AG04450 (cell line): ENCODE data around the gene ACYP2. TPM values are rescaled to one million over a fixed set of nuclear protein-coding genes. Genes with fewer than 3 reads are reported as not detected.

ENCODE experiments used
- CTCF ChIA-PET: fragments of 300-600, 350-600 bp; formaldehyde crosslinking; extraction: SDS; loops from one replicate; lab custom pipeline; 2022; ENCODE audit warnings: antibody characterized with exemption, inconsistent platforms; lab: Charles Lee
- POLR2A ChIA-PET: fragments of 350-600 bp; formaldehyde crosslinking; extraction: SDS; loops from one replicate; lab custom pipeline; 2021; ENCODE audit warnings: antibody characterized with exemption, inconsistent platforms; lab: Yijun Ruan, JAX
- DNase-seq: peaks from one replicate; pipeline ENCODE4 v3.0.0-alpha.2; 2011; ENCODE audit warnings: low read depth, low spot score
- H3K27ac ChIP-seq: one replicate; pipeline ENCODE4 v1.5.1; 2012; ENCODE audit warnings: low read depth, low read length, control low read depth
- H3K27me3 ChIP-seq: one replicate; pipeline ENCODE4 v1.6.0; 2012; ENCODE audit warnings: low read length; ENCODE audit not compliant: control insufficient read depth, insufficient read depth
- H3K4me3 ChIP-seq: 2 replicates; pipeline ENCODE4 v1.5.1; 2011; ENCODE audit warnings: mild to moderate bottlenecking, low read depth, low read length, control low read depth
- H3K9me3 ChIP-seq: 2 replicates; pipeline ENCODE4 v1.5.1; 2012; ENCODE audit warnings: low read length; ENCODE audit not compliant: control insufficient read depth, insufficient read depth
- CTCF ChIP-seq: IDR thresholded peaks from 2 replicates; pipeline ENCODE4 v1.5.1; 2011; ENCODE audit warnings: low read depth, low read length, control low read depth, inconsistent platforms
- polyA plus RNA-seq: library from polyadenylated mRNA; depleted of rRNA; stranded (reverse); fragments of >200 nt; gene quantifications from 2 replicates; pipeline ENCODE4 v1.2.3, GENCODE V29; 2011

Gene ACYP2
- polyA plus RNA-seq, 1 experiment = 8.1 TPM

- no peak for TF ChIP-seq CTCF
- CTCF ChIA-PET = interaction anchor here (0.7 kb wide), 1 partner anchor 171 kb away, joined by 3 read pairs; no protein-coding TSS in a partner anchor
- POLR2A ChIA-PET = interaction anchor here (1.2 kb wide), 1 partner anchor 12 kb away, joined by 4 read pairs; no protein-coding TSS in a partner anchor
- Histone ChIP-seq H3K9me3 (no peaks in the 10 kb centered on the region), H3K27me3 (no peaks in the 10 kb centered on the region), H3K27ac (no peak overlapping the region), H3K4me3 (no peak overlapping the region)
- no peak for DNase-seq
These were observed 32.4 kb upstream of the ACYP2 start for GRCh38 chr2:54083021-54083420.

GRCh38 chr2:54083445-54083844 is 32.0 kb upstream of the ACYP2 start:
- Histone ChIP-seq H3K4me3 (no peak overlapping the region), H3K27me3 (no peaks in the 10 kb centered on the region), H3K27ac (no peak overlapping the region), H3K9me3 (no peaks in the 10 kb centered on the region)
- no peak for TF ChIP-seq CTCF
- CTCF ChIA-PET = interaction anchor here (0.7 kb wide), 1 partner anchor 172 kb away, joined by 3 read pairs; no protein-coding TSS in a partner anchor
- DNase-seq = no peak
- POLR2A ChIA-PET = no interaction called here

GRCh38 chr2:54084600-54084999 is 30.8 kb upstream of the ACYP2 start:
- Histone ChIP-seq H3K9me3 (no peaks in the 10 kb centered on the region), H3K27ac (no peak overlapping the region), H3K4me3 (no peak overlapping the region), H3K27me3 (no peaks in the 10 kb centered on the region)
- ChIA-PET POLR2A (no interaction called here), CTCF (no interaction called here)
- DNase-seq = no peak
- peak; percentile 47 for TF ChIP-seq CTCF

- Histone ChIP-seq H3K27me3 (no peaks in the 10 kb centered on the region), H3K9me3 (no peaks in the 10 kb centered on the region), H3K4me3 (no peak overlapping the region), H3K27ac (no peak overlapping the region)
- ChIA-PET CTCF (no interaction called here), POLR2A (no interaction called here)
- DNase-seq = no peak
- no peak for TF ChIP-seq CTCF
These were observed 30.3 kb upstream of the ACYP2 start for GRCh38 chr2:54085069-54085468.

GRCh38 chr2:54086157-54086556 is 29.3 kb upstream of the ACYP2 start:
- ChIA-PET POLR2A (no interaction called here), CTCF (no interaction called here)
- Histone ChIP-seq H3K4me3 (no peak overlapping the region), H3K27ac (no peak overlapping the region), H3K9me3 (no peaks in the 10 kb centered on the region), H3K27me3 (no peaks in the 10 kb centered on the region)
- TF ChIP-seq CTCF = no peak
- no peak for DNase-seq
